Activated naive CD4-positive, alpha-beta T cell treated with anti-CD3 and anti-CD28 coated beads for 36 hours (primary cell): ENCODE data around the gene RNF168. TPM values are rescaled to one million over a fixed set of nuclear protein-coding genes. Genes with fewer than 3 reads are reported as not detected.
"Not testable (repeated sequence)": the region's sequence is repeated elsewhere in the genome, so short reads cannot be mapped to it uniquely, and the experiment has no call there.

Experiments
- CTCF ChIA-PET: fragments of 350-600 bp; sonication (Branson Sonifier 250); formaldehyde crosslinking; loops from one replicate; lab custom pipeline; 2021; ENCODE audit warnings: antibody characterized with exemption; lab: Charles Lee
- DNase-seq: peaks from one replicate; pipeline ENCODE4 v3.0.0-alpha.2; 2020
- H3K27ac Mint-ChIP-seq: one replicate; pipeline ENCODE4 v1.8.0; 2021; ENCODE audit warnings: mild to moderate bottlenecking, mixed read lengths
- H3K27me3 Mint-ChIP-seq: one replicate; pipeline ENCODE4 v1.8.0; 2021; ENCODE audit warnings: low read depth, mixed read lengths
- H3K36me3 Mint-ChIP-seq: one replicate; pipeline ENCODE4 v1.8.0; 2021; ENCODE audit warnings: low read depth, mixed read lengths
- H3K4me1 Mint-ChIP-seq: one replicate; pipeline ENCODE4 v1.8.0; 2021; ENCODE audit warnings: low read depth, mixed read lengths
- H3K4me3 Mint-ChIP-seq: one replicate; pipeline ENCODE4 v1.8.0; 2021; ENCODE audit warnings: mild to moderate bottlenecking, moderate library complexity, mixed read lengths
- H3K9me3 Mint-ChIP-seq: one replicate; pipeline ENCODE4 v1.8.0; 2021; ENCODE audit warnings: mixed read lengths
- intact Hi-C: fragments of 100-400 bp; cut with micrococcal nuclease; formaldehyde crosslinking; loops from one replicate; pipeline ENCODE4 v1.15.1; 2023
- total RNA-seq, 2 experiments: library from RNA; stranded (reverse); gene quantifications; one replicate each; pipeline ENCODE4 v1.2.3, GENCODE V29; 2021

RNF168 gene
- total RNA-seq, 2 experiments from 2014 or later = 28.9 to 29.1 TPM

GRCh38 chr3:196498297-196498696, 5.3 kb downstream of the RNF168 start:
- peaks cover 38% of the 10 kb centered on the region for H3K36me3 Mint-ChIP-seq
- peaks cover 35% of the 10 kb centered on the region for H3K4me1 Mint-ChIP-seq
- H3K9me3 Mint-ChIP-seq = no peaks in the 10 kb centered on the region
- intact Hi-C loops = no loop called here
- H3K27me3 Mint-ChIP-seq = no peaks in the 10 kb centered on the region
- H3K27ac Mint-ChIP-seq = no peak overlapping the region
- no peak overlapping the region for H3K4me3 Mint-ChIP-seq
- no peak for DNase-seq
- CTCF ChIA-PET = no interaction called here

GRCh38 chr3:196496183-196496582, 7.4 kb downstream of the RNF168 start:
- Mint-ChIP-seq H3K4me3 (no peak overlapping the region), H3K27me3 (no peaks in the 10 kb centered on the region), H3K9me3 (no peaks in the 10 kb centered on the region), H3K4me1 (peaks cover 40% of the 10 kb centered on the region), H3K36me3 (peaks cover 32% of the 10 kb centered on the region), H3K27ac (no peak overlapping the region)
- intact Hi-C loops = no loop called here
- CTCF ChIA-PET = no interaction called here
- DNase-seq = no peak

DNA sequence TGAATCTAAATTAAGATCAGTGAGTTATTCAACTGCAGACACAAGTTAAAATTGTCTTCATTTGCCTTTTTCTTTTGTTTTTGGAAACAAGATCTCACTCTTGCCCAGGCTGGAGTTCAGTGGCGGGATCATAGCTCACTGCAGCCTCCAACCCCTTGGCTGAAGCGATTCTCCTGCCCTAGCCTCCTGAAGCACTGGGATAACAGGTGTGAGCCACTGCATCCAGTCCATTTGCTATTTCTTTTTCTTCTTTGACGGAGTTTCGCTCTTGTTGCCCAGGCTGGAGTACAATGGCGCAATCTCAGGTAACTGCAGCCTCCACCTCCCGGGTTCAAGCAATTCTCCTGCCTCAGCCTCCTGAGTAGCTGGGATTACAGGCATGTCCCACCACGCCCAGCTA, 10.3 kb downstream of the RNF168 start:
- Mint-ChIP-seq H3K27ac (no peak overlapping the region), H3K4me3 (no peak overlapping the region), H3K9me3 (no peaks in the 10 kb centered on the region), H3K4me1 (peaks cover 14% of the 10 kb centered on the region), H3K36me3 (peaks cover 12% of the 10 kb centered on the region), H3K27me3 (no peaks in the 10 kb centered on the region)
- intact Hi-C loops = no loop called here
- CTCF ChIA-PET = interaction anchor here (1.4 kb wide), 2 partner anchors 29 to 35 kb away, joined by 3 to 4 read pairs; no protein-coding TSS in a partner anchor
- DNase-seq = no peak

DNA sequence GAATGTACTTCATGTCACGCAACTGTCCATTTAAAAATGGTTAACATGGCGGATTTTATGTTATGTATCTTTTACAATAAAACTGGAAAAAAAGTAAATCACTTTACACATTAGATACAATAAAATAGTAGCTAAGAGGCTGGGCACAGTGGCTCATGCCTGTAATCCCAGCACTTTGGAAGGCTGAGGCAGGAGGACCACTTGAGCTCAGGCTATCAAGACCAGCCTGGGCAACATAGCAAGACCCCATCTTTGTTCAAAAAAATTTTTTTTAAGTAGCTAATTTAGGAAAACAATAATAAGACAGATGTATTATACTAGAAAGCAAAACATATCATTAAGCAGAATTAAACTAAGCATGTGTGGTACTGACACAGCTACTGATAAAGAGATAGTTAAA, 11.5 kb downstream of the RNF168 start:
- CTCF ChIA-PET = interaction anchor here (0.6 to 1.4 kb wide), 2 partner anchors 37 to 244 kb away, joined by 3 read pairs; no protein-coding TSS in a partner anchor
- H3K36me3 Mint-ChIP-seq = peaks cover 9% of the 10 kb centered on the region
- intact Hi-C loops = no loop called here
- H3K4me1 Mint-ChIP-seq = peaks cover 8% of the 10 kb centered on the region
- H3K27me3 Mint-ChIP-seq = no peaks in the 10 kb centered on the region
- H3K4me3 Mint-ChIP-seq = no peak overlapping the region
- H3K27ac Mint-ChIP-seq = no peak overlapping the region
- DNase-seq = no peak
- H3K9me3 Mint-ChIP-seq = no peaks in the 10 kb centered on the region

DNA sequence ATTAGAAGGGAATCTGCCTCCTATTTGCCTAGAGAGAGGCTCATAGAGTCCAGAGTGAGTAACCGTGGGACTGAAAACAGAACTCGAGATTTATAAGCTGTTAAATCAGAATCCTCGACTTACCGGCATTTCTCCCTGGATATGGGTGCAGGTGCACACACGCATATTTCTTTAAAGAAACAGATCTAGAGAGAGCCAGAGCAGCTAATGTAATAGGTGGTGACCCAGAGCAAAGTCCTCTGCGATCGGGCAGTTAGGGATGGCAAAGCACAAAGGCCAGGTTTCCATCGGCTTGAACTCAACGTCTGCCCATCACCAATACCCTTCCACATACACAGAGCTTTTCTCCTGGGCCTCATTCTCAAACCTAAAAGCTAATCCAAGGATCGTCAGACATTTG, 13.8 kb downstream of the RNF168 start:
- DNase-seq = no peak
- intact Hi-C loops = no loop called here
- H3K36me3 Mint-ChIP-seq = peaks cover 10% of the 10 kb centered on the region

GRCh38 chr3:196486263-196486662, 17.3 kb downstream of the RNF168 start:
- CTCF ChIA-PET = interaction anchor here (0.6 to 3.2 kb wide), 9 partner anchors 11 to 241 kb away, joined by 3 to 28 read pairs (median 3); no protein-coding TSS in a partner anchor
- peak; percentile 44 for DNase-seq
- no peaks in the 10 kb centered on the region for H3K27me3 Mint-ChIP-seq
- no peaks in the 10 kb centered on the region for H3K4me1 Mint-ChIP-seq
- H3K9me3 Mint-ChIP-seq = no peaks in the 10 kb centered on the region
- intact Hi-C loops = loop anchor here (1.0 kb wide), 1 partner anchor 33 kb away; no protein-coding TSS in a partner anchor
- H3K36me3 Mint-ChIP-seq = peaks cover 20% of the 10 kb centered on the region
- no peak overlapping the region for H3K27ac Mint-ChIP-seq
- no peak overlapping the region for H3K4me3 Mint-ChIP-seq

More for the DNA sequence above, 13.8 kb downstream of the RNF168 start:
- H3K9me3 Mint-ChIP-seq = no peaks in the 10 kb centered on the region
- CTCF ChIA-PET = no interaction called here
- H3K27ac Mint-ChIP-seq = no peak overlapping the region
- H3K4me3 Mint-ChIP-seq = no peak overlapping the region
- peaks cover 6% of the 10 kb centered on the region for H3K4me1 Mint-ChIP-seq
- no peaks in the 10 kb centered on the region for H3K27me3 Mint-ChIP-seq

- Mint-ChIP-seq H3K9me3 (no peaks in the 10 kb centered on the region), H3K27ac (no peak overlapping the region), H3K36me3 (peaks cover 25% of the 10 kb centered on the region), H3K27me3 (no peaks in the 10 kb centered on the region), H3K4me1 (no peaks in the 10 kb centered on the region), H3K4me3 (no peak overlapping the region)
- no peak for DNase-seq
- CTCF ChIA-PET = no interaction called here
- intact Hi-C loops = no loop called here
Measured at GRCh38 chr3:196477678-196478077, 25.9 kb downstream of the RNF168 start.

GRCh38 chr3:196472286-196472685, 31.3 kb downstream of the RNF168 start:
- Mint-ChIP-seq H3K9me3 (no peaks in the 10 kb centered on the region), H3K4me3 (no peak overlapping the region), H3K27me3 (no peaks in the 10 kb centered on the region), H3K4me1 (peaks cover 3% of the 10 kb centered on the region), H3K36me3 (peaks cover 29% of the 10 kb centered on the region), H3K27ac (no peak overlapping the region)
- no peak for DNase-seq
- CTCF ChIA-PET = no interaction called here
- intact Hi-C loops = no loop called here

GRCh38 chr3:196471551-196471950, 32.0 kb downstream of the RNF168 start:
- peaks cover 28% of the 10 kb centered on the region for H3K36me3 Mint-ChIP-seq
- no peak for DNase-seq
- intact Hi-C loops = no loop called here
- H3K27me3 Mint-ChIP-seq = no peaks in the 10 kb centered on the region
- H3K4me1 Mint-ChIP-seq = peaks cover 3% of the 10 kb centered on the region
- no peak overlapping the region for H3K4me3 Mint-ChIP-seq
- H3K9me3 Mint-ChIP-seq = no peaks in the 10 kb centered on the region
- no peak overlapping the region for H3K27ac Mint-ChIP-seq
- CTCF ChIA-PET = interaction anchor here (0.6 to 0.9 kb wide), 3 partner anchors 10 to 218 kb away, joined by 3 to 8 read pairs (median 3); no protein-coding TSS in a partner anchor

DNA sequence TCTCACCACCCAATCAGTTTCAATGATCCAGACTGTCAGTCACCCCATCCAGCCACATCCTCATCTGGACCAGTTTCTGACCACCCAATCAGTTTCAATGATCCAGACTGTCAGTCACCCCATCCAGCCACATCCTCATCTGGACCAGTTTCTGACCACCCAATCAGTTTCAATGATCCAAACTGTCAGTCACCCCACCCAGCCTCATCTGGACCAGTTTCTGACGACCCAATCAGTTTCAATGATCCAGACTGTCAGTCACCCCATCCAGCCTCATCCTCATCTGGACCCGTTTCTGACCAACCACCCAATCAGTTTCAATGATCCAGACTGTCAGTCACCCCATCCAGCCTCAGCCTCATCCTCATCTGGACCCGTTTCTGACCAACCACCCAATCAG, 33.4 kb downstream of the RNF168 start:
- H3K4me1 Mint-ChIP-seq, H3K27me3 Mint-ChIP-seq, H3K27ac Mint-ChIP-seq, H3K9me3 Mint-ChIP-seq, H3K4me3 Mint-ChIP-seq, intact Hi-C loops, DNase-seq: not testable (repeated sequence)
- H3K36me3 Mint-ChIP-seq = peaks cover 29% of the 10 kb centered on the region
- CTCF ChIA-PET = interaction anchor here (1.0 kb wide), 1 partner anchor 74 kb away, joined by 3 read pairs; no protein-coding TSS in a partner anchor

GRCh38 chr3:196463804-196464203, 39.8 kb downstream of the RNF168 start:
- no peaks in the 10 kb centered on the region for H3K27me3 Mint-ChIP-seq
- peaks cover 17% of the 10 kb centered on the region for H3K9me3 Mint-ChIP-seq
- no peak for DNase-seq
- H3K36me3 Mint-ChIP-seq = peaks cover 16% of the 10 kb centered on the region
- peaks cover 5% of the 10 kb centered on the region for H3K4me1 Mint-ChIP-seq
- H3K27ac Mint-ChIP-seq = no peak overlapping the region
- H3K4me3 Mint-ChIP-seq = no peak overlapping the region
- intact Hi-C loops = no loop called here
- CTCF ChIA-PET = no interaction called here

DNA sequence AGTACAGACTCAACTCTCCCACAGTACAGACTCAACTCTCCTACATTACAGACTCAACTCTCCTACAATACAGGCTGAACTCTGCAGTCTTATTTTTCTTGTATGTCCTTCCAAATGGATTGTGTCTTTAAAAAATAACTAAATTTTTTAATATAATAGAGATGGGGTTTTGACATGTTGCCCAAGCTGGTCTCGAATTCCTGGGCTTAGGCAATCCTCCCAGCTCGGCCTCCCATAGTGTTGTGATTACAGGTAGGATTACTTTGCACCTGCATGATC, 40.2 kb downstream of the RNF168 start:
- Mint-ChIP-seq H3K4me1 (peaks cover 5% of the 10 kb centered on the region), H3K4me3 (no peak overlapping the region), H3K36me3 (peaks cover 16% of the 10 kb centered on the region), H3K27ac (no peak overlapping the region), H3K9me3 (peaks cover 17% of the 10 kb centered on the region), H3K27me3 (no peaks in the 10 kb centered on the region)
- intact Hi-C loops = no loop called here
- DNase-seq = no peak
- CTCF ChIA-PET = no interaction called here

- H3K27ac Mint-ChIP-seq, CTCF ChIA-PET, H3K27me3 Mint-ChIP-seq: not testable (repeated sequence)
Measured at GRCh38 chr3:196462680-196463477, 40.7 kb downstream of the RNF168 start.

More at GRCh38 chr3:196462680-196463477, 40.7 kb downstream of the RNF168 start:
- intact Hi-C loops, H3K4me1 Mint-ChIP-seq, DNase-seq, H3K4me3 Mint-ChIP-seq: not testable (repeated sequence)
- Mint-ChIP-seq H3K9me3 (peaks cover 17% of the 10 kb centered on the region), H3K36me3 (peaks cover 13% of the 10 kb centered on the region)
